HepG2 (cell line): ENCODE data around the gene NEK6. TPM values are rescaled to one million over a fixed set of nuclear protein-coding genes. Genes with fewer than 3 reads are reported as not detected.

Source experiments
- ARNT ChIP-seq: fragments of 450-650 bp; IDR thresholded peaks from 2 replicates; pipeline ENCODE4 v1.6.1; 2017
- BATF2 ChIP-seq: sonication (generic); formaldehyde crosslinking; IDR thresholded peaks from 2 replicates; pipeline ENCODE4 v1.8.0; 2022; ENCODE audit warnings: mild to moderate bottlenecking, missing genetic modification reagents, moderate library complexity
- CSRNP1 ChIP-seq: sonication (generic); formaldehyde crosslinking; IDR thresholded peaks from 2 replicates; pipeline ENCODE4 v1.8.1; 2023; ENCODE audit warnings: mild to moderate bottlenecking, missing genetic modification reagents
- ELF4 ChIP-seq: sonication (generic); formaldehyde crosslinking; IDR thresholded peaks from 2 replicates; pipeline ENCODE4 v1.5.0; 2020; ENCODE audit warnings: missing genetic modification reagents, mild to moderate bottlenecking, moderate library complexity, borderline replicate concordance
- FOXO4 ChIP-seq: sonication (generic); formaldehyde crosslinking; conservative IDR thresholded peaks from 2 replicates; pipeline ENCODE4 v1.8.1; 2023; ENCODE audit warnings: missing genetic modification reagents
- HBP1 ChIP-seq: IDR thresholded peaks from 2 replicates; pipeline ENCODE4 v1.6.1; 2016; ENCODE audit warnings: low read depth, control low read depth
- HCFC1 ChIP-seq: fragments of 150-350 bp; IDR thresholded peaks from 2 replicates; pipeline ENCODE4 v1.6.1; 2014; ENCODE audit warnings: low read depth, low read length
- JDP2 ChIP-seq: sonication (generic); formaldehyde crosslinking; IDR thresholded peaks from 2 replicates; pipeline ENCODE4 v1.8.1; 2022; ENCODE audit warnings: missing genetic modification reagents, borderline replicate concordance
- MED8 ChIP-seq: sonication (generic); formaldehyde crosslinking; IDR thresholded peaks from 2 replicates; pipeline ENCODE4 v1.8.1; 2023; ENCODE audit warnings: mild to moderate bottlenecking, missing genetic modification reagents; ENCODE audit not compliant: insufficient replicate concordance
- PTBP1 ChIP-seq: fragments of 200-400 bp; formaldehyde crosslinking; IDR thresholded peaks from 2 replicates; pipeline ENCODE4 v1.6.1; 2018; ENCODE audit warnings: low read length, low read depth; ENCODE audit not compliant: poor library complexity, severe bottlenecking
- TFDP1 ChIP-seq: IDR thresholded peaks from 2 replicates; pipeline ENCODE4 v1.6.1; 2016; ENCODE audit warnings: missing compliant biosample characterization, missing genetic modification reagents, borderline replicate concordance
- ZBTB37 ChIP-seq: sonication (generic); formaldehyde crosslinking; IDR thresholded peaks from 2 replicates; pipeline ENCODE4 v1.4.0; 2020; ENCODE audit warnings: mild to moderate bottlenecking, missing genetic modification reagents
- ZBTB43 ChIP-seq: sonication (generic); formaldehyde crosslinking; conservative IDR thresholded peaks from 2 replicates; pipeline ENCODE4 v1.4.0; 2020; ENCODE audit warnings: missing genetic modification reagents
- ZC3H13 ChIP-seq: sonication (generic); formaldehyde crosslinking; IDR thresholded peaks from 2 replicates; pipeline ENCODE4 v1.8.1; 2023; ENCODE audit warnings: mild to moderate bottlenecking, missing genetic modification reagents, moderate library complexity
- ZFP36L1 ChIP-seq: sonication (generic); formaldehyde crosslinking; IDR thresholded peaks from 2 replicates; pipeline ENCODE4 v1.8.0; 2022; ENCODE audit warnings: mild to moderate bottlenecking, missing genetic modification reagents, moderate library complexity
- ZNF275 ChIP-seq: sonication (generic); formaldehyde crosslinking; IDR thresholded peaks from 2 replicates; pipeline ENCODE4 v1.8.0; 2022; ENCODE audit warnings: missing genetic modification reagents, mild to moderate bottlenecking, inconsistent platforms, borderline replicate concordance
- ZNF292 ChIP-seq: sonication (generic); formaldehyde crosslinking; IDR thresholded peaks from 2 replicates; pipeline ENCODE4 v1.8.1; 2022; ENCODE audit warnings: mild to moderate bottlenecking, low read depth, missing genetic modification reagents, borderline replicate concordance
- ZNF510 ChIP-seq: sonication (generic); formaldehyde crosslinking; IDR thresholded peaks from 2 replicates; pipeline ENCODE4 v1.4.0; 2020; ENCODE audit warnings: low read depth, mild to moderate bottlenecking, missing genetic modification reagents
- polyA plus RNA-seq, 8 experiments: library from polyadenylated mRNA; depleted of rRNA in 3 of 8; stranded (reverse) in 7 of 8; unstranded in 1 of 8; fragments of >200 nt; fragmentation: Illumina TruSeq in 4 of 8; extraction: Trizol in 4 of 8; gene quantifications; 2 replicates each; pipeline versions ENCODE4 v1.2.1 to v1.2.3, GENCODE V29; 2011 to 2016; ENCODE audit warnings: low read depth in 4 of 8, missing spikeins in 1 of 8, mixed read lengths in 1 of 8; ENCODE audit not compliant: insufficient read depth in 1 of 8
- total RNA-seq, 5 experiments: library from RNA; depleted of rRNA; stranded (reverse); fragments of >200 nt; fragmentation: Illumina TruSeq; extraction: Trizol; gene quantifications; 2 replicates each; pipeline ENCODE4 v1.2.3, GENCODE V29; 2016; ENCODE audit warnings: low read depth in 1 of 5

Gene NEK6
- total and polyA plus RNA-seq, 2 of the 13 experiments (the other 11 are each of a cell fraction or from before 2014, with no cell fraction given) = 30.4 to 119 TPM

GRCh38 chr9:124350494-124351263, 92.9 kb downstream of the NEK6 start (continued):
- no peak for TF ChIP-seq BATF2 (CRISPR knock-in tag)
- no peak for TF ChIP-seq ELF4 (CRISPR knock-in tag)
- TF ChIP-seq ZFP36L1 (CRISPR knock-in tag) = no peak
- no peak for TF ChIP-seq ZBTB43 (CRISPR knock-in tag)
- no peak for TF ChIP-seq CSRNP1 (CRISPR knock-in tag)
- TF ChIP-seq ZNF275 (CRISPR knock-in tag) = no peak
- no peak for TF ChIP-seq PTBP1
- no peak for TF ChIP-seq ZNF510 (CRISPR knock-in tag)
- no peak for TF ChIP-seq ZNF292 (CRISPR knock-in tag)
- no peak for TF ChIP-seq ARNT
- TF ChIP-seq JDP2 = no peak
- no peak for TF ChIP-seq MED8 (CRISPR knock-in tag)
- no peak for TF ChIP-seq ZC3H13 (CRISPR knock-in tag)
- no peak for TF ChIP-seq HCFC1
- no peak for TF ChIP-seq HBP1 (CRISPR knock-in tag)
- no peak for TF ChIP-seq FOXO4 (CRISPR knock-in tag)
- TF ChIP-seq ZBTB37 (CRISPR knock-in tag) = no peak
- no peak for TF ChIP-seq TFDP1 (CRISPR knock-in tag)
